Measurements from ENCODE around the gene ADAM23. TPM values are rescaled to one million over a fixed set of nuclear protein-coding genes. Genes with fewer than 3 reads are reported as not detected.

Gene ADAM23
- total RNA-seq, 1 experiment from 2014 or later: 24.6 TPM

GRCh38 chr2:206626108-206626507 lies 182.8 kb downstream of the ADAM23 start:
- Mint-ChIP-seq H3K27ac (no peak overlapping the region), H3K36me3 (no peaks in the 10 kb centered on the region), H3K4me1 (peaks cover 9% of the 10 kb centered on the region), H3K27me3 (ENCODE audit: low read depth) (no peaks in the 10 kb centered on the region), H3K9me3 (no peaks in the 10 kb centered on the region), H3K4me3 (no peak overlapping the region)
- DNase-seq (ENCODE audit: low spot score) (no peak), ATAC-seq (peak; percentile 41)
- CTCF ChIA-PET: interaction anchor here (1.2 kb wide), 1 partner anchor 16 kb away, joined by 3 read pairs; the partner anchor contains the start of gene FAM237A
- TF ChIP-seq NR1H2 (CRISPR knock-in tag; IDR thresholded peaks at IDR 0.05) (no peak), ZSCAN18 (CRISPR knock-in tag; IDR thresholded peaks at IDR 0.05) (no peak), HMGXB4 (CRISPR knock-in tag; IDR thresholded peaks at IDR 0.05) (no peak), ELF4 (CRISPR knock-in tag; IDR thresholded peaks at IDR 0.05; ENCODE audit: low read depth) (no peak), ZNF121 (CRISPR knock-in tag; IDR thresholded peaks at IDR 0.05) (no peak), JUN (CRISPR knock-in tag; IDR thresholded peaks at IDR 0.05) (no peak), MAX (CRISPR knock-in tag; IDR thresholded peaks at IDR 0.05) (no peak), RORB (CRISPR knock-in tag; IDR thresholded peaks at IDR 0.05) (no peak), E2F4 (CRISPR knock-in tag; IDR thresholded peaks at IDR 0.05; ENCODE audit: borderline replicate concordance, low read depth) (no peak), ARID4B (CRISPR knock-in tag; IDR thresholded peaks at IDR 0.05; ENCODE audit: borderline replicate concordance) (no peak), SMAD4 (CRISPR knock-in tag; IDR thresholded peaks at IDR 0.05) (no peak), ZNF425 (CRISPR knock-in tag; conservative IDR thresholded peaks at IDR 0.05) (no peak), E2F1 (CRISPR knock-in tag; IDR thresholded peaks at IDR 0.05) (no peak)
- POLR2A ChIA-PET: interaction anchor here (0.6 kb wide), 1 partner anchor 221 kb away, joined by 5 read pairs; no protein-coding TSS in a partner anchor

Data from WTC11 (cell line).